Nephron (organoid): ENCODE data around the gene HSD17B14.
"Not testable (repeated sequence)": the region's sequence is repeated elsewhere in the genome, so short reads cannot be mapped to it uniquely, and the experiment has no call there.

Experiments used
- H3K27ac Mint-ChIP-seq, 3 experiments: 2 replicates each; pipeline ENCODE4 v1.8.0; 2020; ENCODE audit warnings: mixed read lengths in 3 of 3, mild to moderate bottlenecking in 2 of 3, moderate library complexity in 1 of 3
- H3K27me3 Mint-ChIP-seq: 2 replicates; pipeline ENCODE4 v1.8.0; 2021; ENCODE audit warnings: low read depth, mild to moderate bottlenecking, moderate library complexity, mixed read lengths
- H3K36me3 Mint-ChIP-seq: 2 replicates; pipeline ENCODE4 v1.8.0; 2020; ENCODE audit warnings: low read depth, mixed read lengths
- H3K4me1 Mint-ChIP-seq: 2 replicates; pipeline ENCODE4 v1.8.0; 2020; ENCODE audit warnings: mixed read lengths
- H3K4me3 Mint-ChIP-seq, 3 experiments: 2 replicates each; pipeline ENCODE4 v1.8.0; 2020; ENCODE audit warnings: mild to moderate bottlenecking in 3 of 3, mixed read lengths in 3 of 3, moderate library complexity in 2 of 3
- H3K9me3 Mint-ChIP-seq: 2 replicates; pipeline ENCODE4 v1.8.0; 2020; ENCODE audit warnings: mixed read lengths
- CTCF ChIP-seq, 3 experiments: fragments of 200-600 bp; sonication (generic); IDR thresholded peaks; one replicate each; pipeline ENCODE4 v1.5.0; 2021; ENCODE audit warnings: antibody characterized with exemption in 3 of 3; ENCODE audit not compliant: unreplicated experiment in 3 of 3

The HSD17B14 gene

DNA sequence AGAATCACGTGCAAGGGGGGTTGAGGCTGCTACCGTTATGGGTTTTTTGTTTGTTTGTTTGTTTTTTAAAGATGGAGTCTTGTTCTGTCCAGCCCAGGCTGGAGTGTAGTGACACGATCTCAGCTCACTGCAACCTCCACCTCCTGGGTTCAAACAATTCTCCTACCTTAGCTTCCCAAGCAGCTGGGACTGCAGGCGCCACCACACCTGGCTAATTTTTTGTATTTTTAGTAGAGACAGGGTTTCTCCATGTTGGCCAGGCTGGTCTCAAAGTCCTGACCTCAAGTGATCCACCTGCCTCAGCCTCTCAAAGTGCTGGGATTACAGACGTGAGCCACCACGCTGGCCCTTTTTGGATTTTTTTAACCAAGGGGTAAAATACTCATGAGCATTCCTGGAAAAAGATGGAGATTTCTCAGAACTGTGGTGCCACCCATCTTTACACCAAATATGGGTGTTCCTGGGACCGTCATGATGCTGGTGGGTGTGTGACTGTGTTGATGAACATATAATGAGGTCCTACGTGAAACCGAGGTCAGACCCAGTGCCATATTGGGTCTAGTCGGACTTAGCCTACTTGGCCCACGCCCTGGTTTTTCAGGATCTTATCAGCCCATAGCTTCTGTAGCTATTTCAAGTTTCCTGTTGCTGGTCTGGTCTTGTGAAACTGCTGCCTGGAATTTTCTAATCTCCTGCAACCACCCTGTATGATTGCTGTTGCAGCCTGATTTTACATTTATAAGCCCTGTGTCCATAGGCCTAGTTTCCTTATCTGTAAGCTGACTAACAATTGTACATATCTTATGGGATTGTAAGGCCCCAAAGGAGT, 42.1 kb upstream of the HSD17B14 start:
- Mint-ChIP-seq H3K27me3 (peaks cover 3% of the 10 kb centered on the region), H3K27ac (no peak overlapping the region), H3K4me3 (peak overlapping the region in 1 of 3 experiments; percentile 42), H3K36me3 (peaks cover 45% of the 10 kb centered on the region), H3K9me3 (peaks cover 2% of the 10 kb centered on the region), H3K4me1 (peaks cover 29% of the 10 kb centered on the region)
- no peak for TF ChIP-seq CTCF (IDR thresholded peaks at IDR 0.05; ENCODE audit: unreplicated experiment in 3 of 3)

- peak overlapping the region in 1 of 3 experiments; percentile 41 for H3K4me3 Mint-ChIP-seq
- H3K9me3 Mint-ChIP-seq, result no peaks in the 10 kb centered on the region
- peaks cover 51% of the 10 kb centered on the region for H3K36me3 Mint-ChIP-seq
- no peak for TF ChIP-seq CTCF (IDR thresholded peaks at IDR 0.05; ENCODE audit: unreplicated experiment in 3 of 3)
- peaks cover 35% of the 10 kb centered on the region for H3K4me1 Mint-ChIP-seq
- H3K27ac Mint-ChIP-seq, result no peak overlapping the region
- H3K27me3 Mint-ChIP-seq, result peaks cover 3% of the 10 kb centered on the region
These were observed 41.5 kb upstream of the HSD17B14 start for GRCh38 chr19:48877855-48878195.

GRCh38 chr19:48876043-48876981, 40.0 kb upstream of the HSD17B14 start:
- Mint-ChIP-seq H3K4me3 (peak overlapping the region; percentile 99 to 100 (median 99)), H3K36me3 (peaks cover 53% of the 10 kb centered on the region), H3K27ac (peak overlapping the region; percentile 24 to 74 (median 67)), H3K4me1 (peaks cover 43% of the 10 kb centered on the region)
- not testable (repeated sequence) for H3K27me3 Mint-ChIP-seq, H3K9me3 Mint-ChIP-seq

GRCh38 chr19:48874303-48875135, 38.2 kb upstream of the HSD17B14 start:
- Mint-ChIP-seq H3K4me3 (peak overlapping the region; percentile 99 to 100 (median 99)), H3K36me3 (peaks cover 51% of the 10 kb centered on the region), H3K27me3 (peaks cover 3% of the 10 kb centered on the region), H3K4me1 (peaks cover 43% of the 10 kb centered on the region), H3K27ac (peak overlapping the region; percentile 54 to 99 (median 98)), H3K9me3 (no peaks in the 10 kb centered on the region)
- no peak for TF ChIP-seq CTCF (IDR thresholded peaks at IDR 0.05; ENCODE audit: unreplicated experiment in 3 of 3)

GRCh38 chr19:48873476-48874302, 37.4 kb upstream of the HSD17B14 start:
- H3K36me3 Mint-ChIP-seq, result peaks cover 47% of the 10 kb centered on the region
- H3K4me3 Mint-ChIP-seq, result peak overlapping the region; percentile 99 to 100 (median 99)
- no peaks in the 10 kb centered on the region for H3K9me3 Mint-ChIP-seq
- peak overlapping the region; percentile 98 to 100 (median 99) for H3K27ac Mint-ChIP-seq
- peaks cover 47% of the 10 kb centered on the region for H3K4me1 Mint-ChIP-seq
- peaks cover 3% of the 10 kb centered on the region for H3K27me3 Mint-ChIP-seq
- TF ChIP-seq CTCF (IDR thresholded peaks at IDR 0.05; ENCODE audit: unreplicated experiment in 3 of 3), result no peak
